CD4-positive, alpha-beta T cell treated with Interleukin-4 for 4 hours (primary cell): ENCODE data around the gene PDE7B.

Source experiments
- DNase-seq: peaks from one replicate; pipeline ENCODE4 v3.0.0-alpha.2; 2020

Gene PDE7B

GRCh38 chr6:136035378-136036070, 184.0 kb downstream of the PDE7B start:
- no peak for DNase-seq

GRCh38 chr6:136036071-136036380, 184.5 kb downstream of the PDE7B start:
- no peak for DNase-seq

GRCh38 chr6:136036601-136037000, 185.1 kb downstream of the PDE7B start:
- no peak for DNase-seq

GRCh38 chr6:136037242-136037875, 185.9 kb downstream of the PDE7B start:
- no peak for DNase-seq

DNA sequence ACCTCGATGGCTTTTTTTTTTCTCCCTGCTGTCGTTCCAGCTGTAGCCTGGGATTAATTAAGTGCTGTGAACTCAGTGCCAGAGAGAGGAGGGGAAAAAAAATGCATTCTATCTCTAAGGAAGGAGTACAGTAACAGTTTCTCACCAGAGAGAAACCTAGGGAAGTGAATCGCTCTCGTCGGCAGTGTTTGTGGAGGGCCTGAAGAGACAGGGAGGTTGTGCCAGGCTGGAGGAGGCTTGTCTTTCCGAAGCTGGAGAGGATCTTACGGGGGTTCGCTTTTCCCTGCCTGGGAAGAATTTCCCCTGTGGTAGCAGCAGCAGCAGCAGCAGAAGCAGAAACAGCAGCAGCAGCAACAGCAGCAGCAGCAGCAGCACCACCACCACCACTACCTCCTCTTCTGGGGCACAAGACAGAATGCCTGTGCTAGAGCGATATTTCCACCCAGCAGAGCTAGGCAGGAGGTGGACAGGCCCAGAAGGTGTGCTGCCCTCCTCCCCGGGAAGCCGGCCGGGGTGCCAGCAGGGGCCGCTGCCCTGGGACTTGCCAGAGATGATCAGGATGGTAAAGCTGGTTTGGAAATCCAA, 186.5 kb downstream of the PDE7B start:
- no peak for DNase-seq

DNA sequence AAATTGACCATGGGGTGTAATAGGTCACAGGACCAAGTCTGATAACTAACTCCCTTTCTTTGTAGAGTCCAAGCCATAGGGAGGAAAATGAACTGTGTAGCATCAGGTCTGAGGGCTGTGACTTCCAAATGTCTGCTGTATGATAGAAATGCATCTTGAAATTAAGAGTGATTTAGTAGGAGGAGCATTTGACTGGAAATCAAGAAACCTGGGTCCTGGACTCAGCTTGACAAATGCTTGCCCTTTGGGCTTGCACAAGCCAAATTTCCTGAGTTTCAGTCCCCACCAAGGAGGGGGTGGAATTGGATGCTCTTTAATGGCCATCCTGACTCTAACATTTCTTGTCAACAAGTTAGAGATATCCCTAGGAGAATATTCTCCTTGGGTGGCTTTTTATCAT, 187.0 kb downstream of the PDE7B start:
- no peak for DNase-seq

GRCh38 chr6:136039185-136039584, 187.7 kb downstream of the PDE7B start:
- DNase-seq: no peak

GRCh38 chr6:136050475-136050874, 199.0 kb downstream of the PDE7B start:
- DNase-seq: no peak

DNA sequence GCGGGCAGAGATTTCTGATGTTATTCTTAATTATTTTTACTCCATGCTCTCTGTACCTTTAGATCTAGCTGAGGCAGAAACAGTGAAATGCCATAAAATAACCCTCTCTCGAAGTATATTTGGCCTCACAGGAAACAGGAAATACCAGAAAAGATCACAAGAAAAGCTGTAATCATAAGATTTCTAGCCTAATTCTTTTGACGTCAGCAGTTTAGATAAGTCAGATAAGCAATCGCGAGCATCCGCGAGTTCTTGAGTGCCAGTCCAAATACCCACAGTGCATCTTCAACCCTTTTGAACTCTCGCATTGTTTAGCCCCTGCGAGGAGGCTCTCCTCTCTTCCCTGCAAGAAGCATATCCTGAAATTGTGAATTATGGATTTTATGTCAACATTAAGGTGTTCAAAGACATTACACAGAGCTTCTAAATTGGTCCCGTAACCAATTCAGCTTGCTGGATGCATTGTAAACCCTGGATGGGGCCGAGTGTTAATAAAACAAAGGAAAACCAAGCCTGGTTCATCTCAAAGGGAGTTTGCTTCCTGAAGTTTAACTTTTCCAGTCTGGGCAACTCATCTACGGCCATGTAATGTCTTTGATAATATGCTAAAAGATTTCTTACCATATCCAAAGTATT, 199.8 kb downstream of the PDE7B start:
- no peak for DNase-seq

DNA sequence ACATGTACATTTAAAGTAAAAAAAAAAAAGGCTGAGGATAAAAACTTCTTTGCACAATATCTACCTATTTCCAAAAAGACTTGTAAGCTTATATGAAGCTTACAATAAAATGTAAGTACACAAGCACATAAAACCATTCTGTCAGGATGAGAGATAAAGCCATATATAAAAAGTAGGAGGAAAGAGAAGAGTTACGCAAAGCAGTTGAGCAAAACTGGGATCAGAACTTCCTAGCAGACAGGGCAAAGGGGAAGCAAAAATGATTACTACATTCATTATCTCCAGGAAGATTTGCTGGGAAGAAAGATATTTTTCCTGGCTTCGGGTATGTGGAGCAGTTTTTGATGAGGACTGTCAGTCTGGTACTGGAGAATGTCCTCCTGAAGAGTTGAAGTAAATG, 200.5 kb downstream of the PDE7B start:
- DNase-seq: no peak

- no peak for DNase-seq
Observed at GRCh38 chr6:136058852-136059251, 207.4 kb downstream of the PDE7B start.

DNA sequence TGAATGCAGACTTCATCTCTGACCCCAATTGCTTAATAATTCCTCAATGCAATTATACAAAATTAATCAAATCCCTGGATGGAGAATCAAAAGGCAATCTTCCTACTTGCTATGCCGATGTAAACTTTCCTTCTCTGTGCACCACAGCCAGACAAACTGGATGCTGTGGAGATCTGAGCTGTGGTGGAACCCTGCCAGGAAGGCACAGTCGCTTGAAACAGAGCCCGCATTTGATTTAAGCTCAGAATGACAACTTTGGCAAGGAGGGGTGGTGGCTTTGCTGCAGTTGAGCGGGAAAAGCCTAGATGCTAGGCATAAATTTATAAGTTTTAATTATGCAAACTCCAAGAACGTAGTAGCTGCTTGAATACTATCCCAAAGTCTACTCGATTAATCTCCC, 207.8 kb downstream of the PDE7B start:
- DNase-seq: no peak

- DNase-seq: no peak
Observed at GRCh38 chr6:136060052-136060451, 208.6 kb downstream of the PDE7B start.

- DNase-seq: no peak
Observed at GRCh38 chr6:136060759-136061158, 209.3 kb downstream of the PDE7B start.

DNA sequence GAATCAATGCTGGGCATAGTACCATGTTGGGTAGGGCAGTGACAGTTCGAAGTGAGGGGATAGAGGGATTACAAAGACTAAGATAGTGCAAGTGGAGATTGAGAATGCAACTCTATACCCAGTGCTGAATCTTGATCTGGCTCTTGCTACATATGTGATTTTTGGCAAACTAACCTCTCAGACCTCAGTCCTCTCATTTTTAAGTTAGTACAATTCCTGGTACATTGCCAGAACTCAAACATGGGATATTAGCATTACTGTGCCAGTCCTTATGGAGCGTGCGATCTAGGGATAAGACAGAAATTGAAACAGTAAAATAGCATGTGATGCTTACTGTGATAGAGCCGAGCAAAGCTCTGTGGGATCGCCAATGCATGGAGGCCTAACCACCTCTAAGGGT, 210.2 kb downstream of the PDE7B start:
- no peak for DNase-seq

- no peak for DNase-seq
Observed at GRCh38 chr6:136063096-136063495, 211.6 kb downstream of the PDE7B start.

DNA sequence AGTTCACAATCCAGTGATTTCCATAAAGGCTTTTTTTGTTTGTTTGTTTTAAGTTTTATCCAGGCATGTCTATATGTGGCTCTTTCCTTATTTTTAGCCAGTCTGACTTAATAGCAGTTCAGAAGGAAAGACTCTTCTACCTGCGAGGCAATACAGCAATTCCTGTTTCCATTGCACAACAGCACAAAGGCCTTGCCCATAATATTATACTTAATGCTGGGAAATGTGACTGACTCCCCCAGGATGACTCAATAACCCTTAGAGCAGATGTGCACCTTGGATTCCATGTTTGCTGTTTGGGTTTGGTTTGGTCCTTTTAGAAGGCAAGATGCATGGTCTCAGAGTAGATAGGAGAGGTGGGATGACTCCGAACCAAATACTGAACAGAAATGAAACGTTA, 214.5 kb downstream of the PDE7B start:
- DNase-seq: no peak

- DNase-seq: no peak
Observed at GRCh38 chr6:136067731-136068341, 216.3 kb downstream of the PDE7B start.

- DNase-seq: no peak
Observed at GRCh38 chr6:136069119-136069518, 217.6 kb downstream of the PDE7B start.

GRCh38 chr6:136070815-136071214, 219.3 kb downstream of the PDE7B start:
- DNase-seq: no peak

DNA sequence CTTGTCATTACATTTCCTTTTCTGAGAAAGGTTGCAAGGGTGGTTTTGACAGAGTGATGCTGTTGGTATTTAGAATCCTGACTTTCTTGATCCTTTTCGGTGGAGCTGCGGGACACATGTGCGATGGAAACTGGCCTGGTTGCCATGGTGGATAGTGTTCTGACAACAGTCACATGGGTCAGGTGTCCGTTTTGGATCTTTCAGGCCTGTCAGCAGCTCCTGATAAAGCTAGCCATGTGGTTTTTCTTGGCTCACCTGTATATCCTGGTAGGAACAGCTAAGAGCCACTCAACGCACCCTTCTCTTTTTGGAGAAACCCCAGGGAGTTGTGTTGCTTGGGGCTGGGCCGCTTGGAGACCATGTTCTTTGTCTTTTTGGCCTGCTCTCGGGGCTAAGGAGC, 221.2 kb downstream of the PDE7B start:
- no peak for DNase-seq

DNA sequence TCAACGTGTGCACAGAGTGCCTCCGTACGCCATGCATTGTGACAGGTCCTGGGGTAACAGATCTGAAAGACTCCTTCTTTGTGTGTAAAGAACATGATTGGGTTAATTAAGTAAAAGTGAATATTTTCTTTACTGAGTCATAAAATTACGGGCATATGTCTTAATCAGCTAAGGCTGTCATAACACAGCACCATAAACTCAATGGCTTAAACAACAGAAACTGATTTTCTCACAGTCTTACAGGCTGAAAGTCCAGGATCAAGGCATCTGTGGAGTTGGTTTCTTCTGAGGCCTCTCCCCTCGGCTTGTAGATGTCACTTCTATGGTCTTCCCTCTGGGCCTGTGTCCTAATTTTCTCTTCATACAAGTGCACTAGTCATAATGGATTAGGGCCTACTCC, 221.7 kb downstream of the PDE7B start:
- DNase-seq: no peak

DNA sequence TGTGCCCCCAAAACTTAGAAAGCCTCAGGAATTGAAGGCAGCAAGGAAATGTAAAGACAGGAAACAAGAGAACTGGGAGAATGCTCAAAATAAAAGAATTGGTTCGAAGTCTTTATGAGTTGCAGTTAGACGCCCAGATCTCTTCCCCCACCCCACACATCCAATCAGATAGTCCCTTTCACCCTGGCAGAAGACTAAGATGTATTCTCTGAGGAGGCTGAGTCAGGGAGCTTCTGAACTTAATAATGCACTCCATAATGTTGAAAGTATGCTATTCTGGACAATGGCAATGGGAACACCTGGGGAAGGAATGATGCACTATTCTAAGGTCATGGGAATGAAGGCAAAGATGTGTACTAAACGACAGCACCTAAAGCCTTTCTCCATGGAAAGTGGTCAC, 225.0 kb downstream of the PDE7B start:
- DNase-seq: no peak
